NCI-H2171 treated with DMSO at 0.1 percent for 48 hours (cell line): ENCODE data around the gene GGN.

Experiments
- DNase-seq: peaks from one replicate; lab custom pipeline; 2025; lab: John Stamatoyannopoulos, UW

GGN gene

GRCh38 chr19:38361633-38362075, 26.2 kb downstream of the GGN start:
- DNase-seq, result peak; percentile 89

- DNase-seq, result no peak
These were observed 26.8 kb downstream of the GGN start for GRCh38 chr19:38360839-38361631.

GRCh38 chr19:38360351-38360750, 27.5 kb downstream of the GGN start:
- no peak for DNase-seq

GRCh38 chr19:38359242-38360021, 28.4 kb downstream of the GGN start:
- no peak for DNase-seq

GRCh38 chr19:38358071-38358470, 29.8 kb downstream of the GGN start:
- DNase-seq, result no peak

DNA sequence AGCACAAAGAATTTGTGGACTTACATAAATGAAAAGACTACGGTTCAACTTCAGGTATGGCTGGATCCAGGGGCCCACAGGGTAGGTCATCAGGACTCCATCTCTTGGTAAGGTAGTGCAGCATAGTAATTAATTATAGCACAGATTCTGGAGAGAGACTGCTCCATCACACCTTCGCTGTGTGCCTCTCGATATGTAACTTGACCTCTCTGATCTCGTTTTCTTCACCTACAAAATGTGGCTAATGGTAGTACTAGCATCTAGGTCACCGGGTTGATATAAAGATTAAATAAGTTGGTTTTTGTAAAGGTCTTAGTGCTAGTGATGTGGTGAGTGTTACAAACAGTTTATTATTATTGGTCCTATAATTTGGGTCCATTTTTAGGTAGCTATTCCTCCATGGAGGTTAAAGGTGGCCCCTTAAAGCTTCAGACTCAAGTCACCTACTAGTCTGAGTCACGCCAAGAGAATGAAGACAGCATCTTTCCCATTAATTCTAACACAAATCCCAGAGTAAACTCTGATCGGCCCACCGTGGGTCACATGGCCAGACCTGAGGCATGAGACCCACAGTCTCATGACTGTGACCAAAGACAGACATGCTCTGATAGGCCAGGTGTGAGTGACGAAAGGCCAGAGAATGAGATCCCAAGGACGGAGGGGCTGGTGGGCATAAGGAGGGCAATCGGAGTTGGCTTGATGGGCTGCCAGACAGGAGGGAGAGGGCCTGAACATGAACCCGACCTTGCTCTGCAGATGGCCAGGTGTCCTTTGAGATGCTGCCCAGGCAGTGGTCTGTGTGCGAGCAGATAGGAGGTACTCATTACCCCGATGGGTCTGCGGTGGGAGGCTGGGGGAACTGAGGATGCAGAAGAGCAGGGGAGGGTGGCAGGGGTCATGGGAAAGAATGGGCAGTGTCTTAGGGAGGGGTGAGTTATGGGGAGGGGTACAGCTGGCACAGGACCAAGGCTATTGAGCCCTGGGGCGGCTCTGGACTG, 31.8 kb downstream of the GGN start:
- DNase-seq, result no peak

DNA sequence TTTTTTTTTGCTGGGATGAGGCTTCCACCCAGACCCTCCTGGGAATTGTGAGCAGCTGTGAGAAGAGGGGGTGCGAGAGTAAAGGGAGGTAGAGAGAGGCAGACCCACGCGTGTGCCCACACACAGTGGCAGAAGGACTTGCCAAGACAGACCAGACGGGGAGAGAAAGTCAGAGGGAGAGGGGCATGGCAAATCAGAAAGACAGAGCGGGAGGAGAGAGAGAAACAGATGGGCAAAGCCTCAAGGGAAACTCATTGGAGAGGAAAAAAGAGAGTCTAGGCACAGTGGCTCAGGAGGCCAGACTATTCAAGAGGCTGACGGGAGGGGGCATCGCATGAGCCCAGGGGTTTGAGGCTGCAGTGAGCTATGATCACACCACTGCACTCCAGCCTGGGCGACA, 35.2 kb downstream of the GGN start:
- DNase-seq, result peak; percentile 98

DNA sequence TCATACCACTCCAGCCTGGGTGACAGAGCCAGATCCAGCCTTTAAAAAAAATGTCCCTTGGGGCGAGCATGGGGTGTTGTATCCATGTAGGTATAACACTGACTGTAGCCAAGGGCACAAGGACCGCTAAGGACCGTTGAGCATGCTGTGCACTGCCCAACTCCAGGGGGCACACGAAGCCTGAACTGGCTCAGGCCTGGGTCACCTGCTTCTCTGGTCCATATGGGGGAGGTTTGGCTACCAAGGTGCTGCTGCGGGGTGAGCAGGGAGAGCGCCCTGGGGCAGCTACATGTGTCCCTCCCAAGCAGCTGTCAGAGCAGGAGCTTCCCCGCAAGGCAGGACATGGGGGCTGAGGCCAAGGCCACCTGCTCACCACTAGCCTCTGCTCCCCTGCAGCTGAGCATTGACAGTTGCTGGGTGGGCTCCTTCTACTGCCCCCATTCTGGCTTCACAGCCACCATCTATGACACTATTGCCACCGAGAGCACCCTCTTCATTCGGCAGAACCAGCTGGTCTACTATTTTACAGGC, 35.9 kb downstream of the GGN start:
- DNase-seq, result peak; percentile 69

DNA sequence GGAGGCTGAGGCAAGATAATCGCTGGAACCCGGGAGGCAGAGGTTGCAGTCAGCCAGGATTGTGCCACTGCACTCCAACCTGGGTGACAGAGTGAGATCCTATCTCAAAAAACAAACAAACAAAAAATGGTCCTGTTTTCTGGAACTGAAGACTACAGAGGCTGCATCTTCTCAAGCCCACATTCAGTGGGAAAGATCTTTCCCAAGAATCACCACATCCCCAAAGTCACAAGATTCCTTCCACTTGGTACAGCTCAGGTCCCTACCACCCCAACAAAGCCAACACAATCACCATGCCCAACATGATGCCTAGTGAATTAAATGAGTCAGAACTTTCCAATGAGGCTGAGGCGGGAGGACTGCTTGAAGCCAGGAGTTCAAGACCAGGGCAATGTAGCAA, 37.0 kb downstream of the GGN start:
- no peak for DNase-seq

GRCh38 chr19:38346837-38347236, 41.0 kb downstream of the GGN start:
- no peak for DNase-seq

GRCh38 chr19:38340927-38341326, 46.9 kb downstream of the GGN start:
- no peak for DNase-seq

- DNase-seq, result peak; percentile 60
These were observed 48.8 kb downstream of the GGN start for GRCh38 chr19:38339011-38339410.

DNA sequence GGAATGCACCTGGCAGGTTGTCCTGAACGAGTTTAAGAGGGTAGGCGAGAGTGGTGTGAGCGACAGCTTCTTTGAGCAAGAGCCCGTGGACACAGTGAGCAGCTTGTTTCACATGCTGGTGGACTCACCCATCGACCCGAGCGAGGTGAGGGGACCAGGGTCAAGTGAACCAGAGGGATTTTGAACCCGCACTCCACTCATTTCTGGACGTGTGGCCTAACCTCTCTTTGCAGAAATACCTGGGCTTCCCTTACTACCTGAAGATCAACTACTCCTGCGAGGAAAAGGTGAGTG, 50.5 kb downstream of the GGN start:
- DNase-seq, result no peak

DNA sequence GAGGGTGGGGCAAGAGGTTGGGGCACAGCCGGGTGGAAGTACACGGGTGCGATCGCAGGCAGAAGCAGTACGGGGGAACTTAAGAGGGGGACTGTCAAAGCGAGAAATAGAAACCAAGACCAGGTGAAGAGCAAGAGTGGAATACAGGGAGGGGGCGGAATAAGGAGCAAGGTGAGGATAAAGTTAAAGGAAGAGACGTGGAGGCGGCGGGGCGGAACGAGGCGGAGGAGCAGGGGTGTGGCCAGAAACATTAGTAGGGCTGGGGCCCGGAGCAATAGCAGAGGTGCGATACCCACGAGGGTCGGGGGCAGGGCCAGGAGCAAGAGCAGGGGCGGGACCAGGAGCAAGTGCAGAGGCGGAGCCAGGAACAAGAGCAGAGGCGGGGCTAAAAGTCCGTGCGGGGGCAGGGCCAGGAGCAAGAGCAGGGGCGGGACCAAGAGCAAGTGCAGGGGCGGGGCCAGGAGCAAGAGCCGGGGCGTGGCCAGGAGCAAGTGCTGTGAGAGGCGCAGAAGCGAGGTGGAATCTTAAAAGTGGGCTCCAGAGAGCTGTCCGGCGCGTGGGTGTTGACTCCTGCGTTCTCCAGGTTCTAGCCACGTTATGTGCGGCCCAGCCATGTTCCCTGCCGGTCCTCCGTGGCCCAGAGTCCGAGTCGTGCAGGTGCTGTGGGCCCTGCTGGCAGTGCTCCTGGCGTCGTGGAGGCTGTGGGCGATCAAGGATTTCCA, 51.0 kb downstream of the GGN start:
- DNase-seq, result peak; percentile 98

DNA sequence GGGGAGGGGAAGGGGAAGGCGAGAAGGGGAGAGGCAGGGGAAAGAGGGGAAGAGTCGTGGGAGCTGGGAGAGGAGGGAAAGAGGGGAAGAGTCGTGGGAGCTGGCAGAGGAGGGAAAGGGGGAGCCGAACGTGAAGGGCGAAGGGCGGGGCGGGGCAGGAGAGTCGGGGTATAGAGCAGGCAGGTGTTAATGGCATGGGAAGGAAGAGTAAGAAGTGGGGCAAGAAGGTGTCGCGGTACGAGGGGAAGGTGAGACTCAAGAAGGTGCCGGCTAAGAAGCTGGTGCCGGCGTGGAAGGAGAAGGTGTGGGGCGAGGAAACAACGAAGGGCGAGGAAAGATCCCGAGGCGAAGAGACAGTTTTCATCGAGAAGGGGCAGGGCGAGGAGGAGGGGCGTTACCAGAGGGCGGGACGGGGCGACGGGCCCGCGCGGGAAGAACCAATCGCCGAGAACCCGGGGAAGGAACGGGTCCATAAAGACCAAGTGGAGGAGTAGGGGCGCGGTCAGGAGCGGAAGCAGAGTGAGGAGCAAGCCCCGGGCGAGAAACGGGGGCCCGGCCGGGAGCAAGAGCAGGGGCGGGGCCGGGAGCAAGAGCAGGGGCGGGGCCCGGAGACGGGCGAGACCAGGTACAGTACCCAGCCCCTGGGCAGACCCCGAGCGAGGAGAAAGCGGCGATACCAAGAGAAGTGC, 51.7 kb downstream of the GGN start:
- peak; percentile 96 for DNase-seq
